ENCODE measurements around the gene CFAP77. TPM values are rescaled to one million over a fixed set of nuclear protein-coding genes. Genes with fewer than 3 reads are reported as not detected.
A peak's percentile ranks its signal among the peaks of the same experiment; 100 is the strongest.

The CFAP77 gene
- total and polyA plus RNA-seq, 9 of the 15 experiments (the other 6 are each of a cell fraction or from before 2014, with no cell fraction given), result not detected

- TF ChIP-seq E2F8 (IDR thresholded peaks at IDR 0.05; ENCODE audit: low read depth, partially characterized antibody), result peak; percentile 98
- TF ChIP-seq ARID3B (CRISPR knock-in tag; IDR thresholded peaks at IDR 0.05; ENCODE audit: borderline replicate concordance), result no peak
- no peak for TF ChIP-seq GTF2A2 (tag; IDR thresholded peaks at IDR 0.05)
- TF ChIP-seq E2F6 (IDR thresholded peaks at IDR 0.05; ENCODE audit: borderline replicate concordance in 1 of 2, extremely low read depth in 1 of 2, insufficient read depth in 1 of 2, insufficient read length in 1 of 2, low read depth in 1 of 2, low read length in 1 of 2, poor library complexity in 1 of 2, severe bottlenecking in 1 of 2), result peak in 1 of 2 experiments; percentile 26
- no peak for TF ChIP-seq ZFPM2 (CRISPR knock-in tag; IDR thresholded peaks at IDR 0.05)
- peak; percentile 40 for TF ChIP-seq RB1 (IDR thresholded peaks at IDR 0.05; ENCODE audit: low read depth)
- peak in 1 of 3 experiments; percentile 68; a peak in 1 of 6 replicates for TF ChIP-seq ZBTB11 (CRISPR knock-in tag; IDR thresholded peaks at IDR 0.05)
- TF ChIP-seq ATF1 (CRISPR knock-in tag; IDR thresholded peaks at IDR 0.05), result no peak
- peak; percentile 89 for TF ChIP-seq ATF1 (tag; IDR thresholded peaks at IDR 0.05)
- TF ChIP-seq ZBTB12 (CRISPR knock-in tag; IDR thresholded peaks at IDR 0.05), result peak; percentile 59; the same call in 1 of the 2 replicates
- no peak for TF ChIP-seq MIER1 (IDR thresholded peaks at IDR 0.05; ENCODE audit: low read depth)
- TF ChIP-seq KAT7 (CRISPR knock-in tag; IDR thresholded peaks at IDR 0.05; ENCODE audit: borderline replicate concordance), result no peak
- TF ChIP-seq CSDE1 (IDR thresholded peaks at IDR 0.05), result peak in 1 of 2 experiments; percentile 89; a peak in 2 of 4 replicates
- peak; percentile 80; the same call in 1 of the 2 replicates for TF ChIP-seq EP400 (IDR thresholded peaks at IDR 0.05)
- no peak for TF ChIP-seq ZNF354B (CRISPR knock-in tag; IDR thresholded peaks at IDR 0.05)
- TF ChIP-seq BCOR (IDR thresholded peaks at IDR 0.05), result peak; percentile 61
- TF ChIP-seq ZNF121 (CRISPR knock-in tag; conservative IDR thresholded peaks at IDR 0.05), result no peak
Observed at GRCh38 chr9:132406554-132407122, 3.4 kb upstream of the CFAP77 start, which contains the start of gene TTF1 (continued).

Data from K562 (cell line).